Peyer's patch (tissue), 4 donors: ENCODE data around the gene CTDSPL. TPM values are rescaled to one million over a fixed set of nuclear protein-coding genes. Genes with fewer than 3 reads are reported as not detected.
"Not testable (repeated sequence)": the region's sequence is repeated elsewhere in the genome, so short reads cannot be mapped to it uniquely, and the experiment has no call there.

ENCODE experiments used
- DNase-seq, 3 donors: peaks; one replicate each; pipeline ENCODE4 v3.0.0-alpha.2; 2017 to 2019
- H3K27ac ChIP-seq, 4 donors: fragments of 200-600 bp; sonication (generic); one replicate each; pipeline ENCODE4 v1.5.1; 2016 to 2019
- H3K27me3 ChIP-seq, 2 donors: fragments of 200-600 bp; sonication (generic); one replicate each; pipeline ENCODE4 v1.5.1; 2019
- H3K36me3 ChIP-seq, 3 donors: fragments of 200-600 bp; sonication (generic); one replicate each; pipeline ENCODE4 v1.5.1; 2016 to 2019
- H3K4me1 ChIP-seq, 4 donors: fragments of 200-600 bp; sonication (generic); one replicate each; pipeline ENCODE4 v1.5.1; 2016 to 2019
- H3K4me3 ChIP-seq, 4 donors: fragments of 200-600 bp; sonication (generic); 1 replicate in 3 of 4; 2 replicates in 1 of 4; pipeline ENCODE4 v1.5.1; 2016 to 2019; ENCODE audit warnings: mild to moderate bottlenecking in 1 of 4
- H3K9me3 ChIP-seq, 4 donors: fragments of 200-600 bp; sonication (generic); one replicate each; pipeline ENCODE4 v1.5.1; 2016 to 2019; ENCODE audit warnings: mild to moderate bottlenecking in 1 of 4
- CTCF ChIP-seq, 6 experiments: fragments of 450-650 bp in 4 of 6; fragments of 200-600 bp in 2 of 6; sonication (generic) in 1 of 6; IDR thresholded peaks; one replicate each; pipeline ENCODE4 v1.5.1; 2017 to 2019; ENCODE audit warnings: antibody characterized with exemption in 6 of 6, mild to moderate bottlenecking in 3 of 6, moderate library complexity in 1 of 6
- POLR2A ChIP-seq, 2 donors: fragments of 450-650 bp; IDR thresholded peaks; one replicate each; pipeline ENCODE4 v1.5.1; 2017; ENCODE audit warnings: antibody characterized with exemption in 2 of 2, mild to moderate bottlenecking in 2 of 2, moderate library complexity in 2 of 2
- total RNA-seq, 4 donors: library from RNA; depleted of rRNA; stranded (reverse); fragments of >200 nt; gene quantifications; one replicate each; pipeline ENCODE4 v1.1.0, GENCODE V29; 2016

CTDSPL gene
- 10 to 100 TPM; 36.3 to 42.3 (median 38.4) TPM for total RNA-seq

GRCh38 chr3:37861620-37862041 lies at the start of gene CTDSPL:
Gene CTDSPL (plus strand): TSS chr3:37861880. CDS start chr3:37862200, 320 bp downstream.
- Histone ChIP-seq H3K9me3 (no peaks in the 10 kb centered on the region), H3K4me1 (peaks cover 0 to 35% (median 4%) of the 10 kb centered on the region in 4 donors), H3K27me3 (no peaks in the 10 kb centered on the region), H3K27ac (peak within 1 kb of the TSS; percentile 71 to 86 (median 80)), H3K4me3 (peak within 1 kb of the TSS; percentile 46 to 85 (median 64)), H3K36me3 (no peaks in the 10 kb centered on the region)
- peak in 1 of 3 donors; percentile 84 for DNase-seq
- no peak for TF ChIP-seq POLR2A (IDR thresholded peaks at IDR 0.05)
- TF ChIP-seq CTCF (IDR thresholded peaks at IDR 0.05) = no peak

DNA sequence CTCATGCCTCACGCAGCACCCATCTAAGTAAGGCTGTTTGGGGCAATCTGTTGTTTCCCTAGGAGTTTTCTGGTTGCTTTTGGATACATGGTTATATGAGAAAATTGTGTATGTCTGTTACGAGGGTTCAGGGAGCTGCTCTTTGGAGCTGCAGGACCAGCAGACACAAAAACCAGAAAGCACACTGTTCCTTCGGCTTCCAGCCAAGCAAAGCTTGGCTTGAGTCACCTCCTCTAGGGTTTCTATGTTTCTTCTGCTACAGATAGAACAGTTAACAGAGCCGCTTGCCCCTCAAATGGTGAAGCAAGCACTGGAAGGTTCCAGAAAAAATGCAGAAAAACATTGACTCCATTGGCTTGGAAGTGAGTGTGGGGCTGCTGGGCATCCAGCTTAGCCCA lies 49.2 kb upstream of the CTDSPL start:
- Histone ChIP-seq H3K27me3 (no peaks in the 10 kb centered on the region), H3K36me3 (no peaks in the 10 kb centered on the region), H3K9me3 (no peaks in the 10 kb centered on the region), H3K27ac (peak overlapping the region in 3 of 4 donors; percentile 17 to 64 (median 22)), H3K4me3 (no peak overlapping the region), H3K4me1 (peaks cover 0 to 16% (median 0%) of the 10 kb centered on the region in 4 donors)
- DNase-seq = no peak
- TF ChIP-seq CTCF (IDR thresholded peaks at IDR 0.05) (no peak), POLR2A (IDR thresholded peaks at IDR 0.05) (no peak)

- H3K4me3 ChIP-seq = no peak overlapping the region
- no peaks in the 10 kb centered on the region for H3K27me3 ChIP-seq
- H3K9me3 ChIP-seq = no peaks in the 10 kb centered on the region
- no peaks in the 10 kb centered on the region for H3K36me3 ChIP-seq
- no peak for TF ChIP-seq POLR2A (IDR thresholded peaks at IDR 0.05)
- TF ChIP-seq CTCF (IDR thresholded peaks at IDR 0.05) = no peak
- peak overlapping the region in 1 of 4 donors; percentile 64 for H3K27ac ChIP-seq
- DNase-seq = no peak
- H3K4me1 ChIP-seq = peaks cover 0 to 16% (median 0%) of the 10 kb centered on the region in 4 donors
These were observed 48.3 kb upstream of the CTDSPL start for GRCh38 chr3:37813403-37813802.

DNA sequence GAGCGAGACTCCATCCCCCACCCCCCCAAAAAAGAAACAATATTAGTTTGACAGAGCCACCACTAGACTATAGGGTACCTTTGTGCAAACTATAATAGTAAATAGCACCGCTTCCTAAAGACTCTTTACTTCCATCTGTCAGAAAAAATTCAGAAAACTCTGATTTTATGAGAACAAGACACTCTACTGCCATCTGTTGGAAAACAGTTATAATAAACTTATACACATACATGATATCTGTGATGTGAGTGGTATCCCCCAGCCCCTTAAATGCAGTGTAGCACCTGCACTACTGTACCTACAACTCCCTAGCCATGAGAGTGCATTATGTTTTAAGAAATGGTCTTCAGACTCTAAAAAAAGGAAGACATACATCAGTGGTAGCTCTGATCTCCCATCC lies 47.1 kb upstream of the CTDSPL start:
- Histone ChIP-seq H3K4me1 (peaks cover 0 to 16% (median 0%) of the 10 kb centered on the region in 4 donors), H3K9me3 (no peaks in the 10 kb centered on the region)

GRCh38 chr3:37815156-37815555 lies 46.5 kb upstream of the CTDSPL start:
- not testable (repeated sequence) for H3K4me3 ChIP-seq

More for the DNA sequence above, 47.1 kb upstream of the CTDSPL start:
- no peak for TF ChIP-seq POLR2A (IDR thresholded peaks at IDR 0.05)
- peak in 3 of 6 experiments; percentile 14 to 22 (median 18) for TF ChIP-seq CTCF (IDR thresholded peaks at IDR 0.05)
- Histone ChIP-seq H3K27ac (no peak overlapping the region), H3K36me3 (no peaks in the 10 kb centered on the region), H3K4me3 (no peak overlapping the region), H3K27me3 (no peaks in the 10 kb centered on the region)
- no peak for DNase-seq

DNA sequence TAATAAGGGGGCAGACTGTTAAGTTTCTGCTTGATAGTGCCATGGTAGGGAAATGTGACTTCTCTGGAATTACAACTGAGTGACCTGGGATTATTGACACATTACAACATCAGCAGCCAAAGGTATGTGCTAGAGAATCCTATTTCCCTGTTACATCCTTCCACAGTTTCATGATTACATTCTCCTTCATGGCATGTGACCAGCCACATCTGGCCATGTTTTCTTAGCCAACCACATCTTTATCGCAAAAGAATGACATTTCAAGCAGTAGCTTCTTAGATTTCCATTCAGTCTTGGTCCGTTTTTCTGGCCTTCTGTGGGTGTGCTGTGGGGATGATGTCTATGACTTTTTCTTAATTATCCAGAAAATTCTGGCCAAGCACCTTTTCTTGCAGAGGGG lies 45.4 kb upstream of the CTDSPL start:
- Histone ChIP-seq H3K27ac (no peak overlapping the region), H3K27me3 (no peaks in the 10 kb centered on the region), H3K9me3 (no peaks in the 10 kb centered on the region), H3K4me3 (no peak overlapping the region), H3K4me1 (peaks cover 0 to 7% (median 0%) of the 10 kb centered on the region in 4 donors), H3K36me3 (no peaks in the 10 kb centered on the region)
- TF ChIP-seq CTCF (IDR thresholded peaks at IDR 0.05) (no peak), POLR2A (IDR thresholded peaks at IDR 0.05) (no peak)
- DNase-seq = no peak

More at GRCh38 chr3:37815156-37815555, 46.5 kb upstream of the CTDSPL start:
- not testable (repeated sequence) for DNase-seq, H3K27me3 ChIP-seq, H3K36me3 ChIP-seq, H3K27ac ChIP-seq, H3K9me3 ChIP-seq
- H3K4me1 ChIP-seq = peaks cover 0 to 16% (median 0%) of the 10 kb centered on the region in 4 donors
